GM23338 (cell line): Measurements from ENCODE around the gene HMGN4. TPM values are rescaled to one million over a fixed set of nuclear protein-coding genes. Genes with fewer than 3 reads are reported as not detected.

Experiments used
- ATAC-seq: fragments of 200-7000 bp; cut with Tn5 transposase; 3 replicates; pipeline ENCODE4 v1.9.1; 2020
- DNase-seq: peaks from one replicate; pipeline ENCODE4 v3.0.0-alpha.2; 2015; ENCODE audit warnings: low spot score
- H2AFZ ChIP-seq: fragments of 200-600 bp; sonication (generic); 2 replicates; pipeline ENCODE4 v1.8.0; 2016; ENCODE audit warnings: antibody characterized with exemption, mild to moderate bottlenecking, moderate library complexity
- H3F3A ChIP-seq: fragments of 200-600 bp; sonication (generic); replicated peaks from 2 replicates; pipeline ENCODE4 v1.8.0; 2017; ENCODE audit warnings: antibody characterized with exemption, mixed run types, low read depth
- H3K27ac ChIP-seq: fragments of 200-600 bp; sonication (generic); 2 replicates; pipeline ENCODE4 v1.6.1; 2016; ENCODE audit warnings: low read depth
- H3K27me3 ChIP-seq: fragments of 200-600 bp; sonication (generic); 2 replicates; pipeline ENCODE4 v1.8.0; 2016; ENCODE audit warnings: mild to moderate bottlenecking, mixed run types, moderate library complexity; ENCODE audit not compliant: insufficient read depth
- H3K36me3 ChIP-seq: fragments of 200-600 bp; sonication (generic); 2 replicates; pipeline ENCODE4 v1.8.0; 2016; ENCODE audit warnings: mild to moderate bottlenecking; ENCODE audit not compliant: insufficient read depth
- H3K4me1 ChIP-seq: fragments of 200-600 bp; sonication (generic); 2 replicates; pipeline ENCODE4 v1.8.0; 2016; ENCODE audit warnings: mild to moderate bottlenecking, moderate library complexity; ENCODE audit not compliant: insufficient read depth
- H3K4me2 ChIP-seq: fragments of 200-600 bp; sonication (generic); 2 replicates; pipeline ENCODE4 v1.7.1; 2017; ENCODE audit warnings: mixed run types
- H3K4me3 ChIP-seq: fragments of 200-600 bp; sonication (generic); 2 replicates; pipeline ENCODE4 v1.6.1; 2016; ENCODE audit warnings: mixed run types
- H3K79me2 ChIP-seq: fragments of 200-600 bp; sonication (generic); replicated peaks from 2 replicates; pipeline ENCODE4 v1.8.0; 2017; ENCODE audit warnings: mild to moderate bottlenecking; ENCODE audit not compliant: insufficient read depth
- H3K9me2 ChIP-seq: fragments of 200-600 bp; sonication (generic); 2 replicates; pipeline ENCODE4 v1.8.0; 2017; ENCODE audit not compliant: insufficient read depth
- H4K20me1 ChIP-seq: fragments of 200-600 bp; sonication (generic); replicated peaks from 2 replicates; pipeline ENCODE4 v1.8.0; 2017; ENCODE audit warnings: mild to moderate bottlenecking; ENCODE audit not compliant: insufficient read depth
- H3K27ac Mint-ChIP-seq: 2 replicates; pipeline ENCODE4 v1.8.0; 2020; ENCODE audit warnings: inconsistent platforms, mild to moderate bottlenecking, moderate library complexity, mixed read lengths
- H3K27me3 Mint-ChIP-seq: 3 replicates; pipeline ENCODE4 v1.8.0; 2022; ENCODE audit warnings: low read depth, mild to moderate bottlenecking, moderate library complexity, mixed read lengths, inconsistent platforms; ENCODE audit not compliant: insufficient read depth, poor library complexity
- H3K36me3 Mint-ChIP-seq: 3 replicates; pipeline ENCODE4 v1.8.0; 2021; ENCODE audit warnings: low read depth, mild to moderate bottlenecking, inconsistent platforms, moderate library complexity, mixed read lengths
- H3K4me1 Mint-ChIP-seq: 3 replicates; pipeline ENCODE4 v1.8.0; 2020; ENCODE audit warnings: mild to moderate bottlenecking, inconsistent platforms, mixed read lengths
- H3K4me3 Mint-ChIP-seq: 3 replicates; pipeline ENCODE4 v1.8.0; 2021; ENCODE audit warnings: moderate library complexity, mild to moderate bottlenecking, inconsistent platforms, mixed read lengths
- H3K9me3 Mint-ChIP-seq: 3 replicates; pipeline ENCODE4 v1.8.0; 2020; ENCODE audit warnings: moderate library complexity, mild to moderate bottlenecking, inconsistent platforms, mixed read lengths
- EZH2 ChIP-seq: fragments of 200-600 bp; sonication (generic); IDR thresholded peaks from one replicate; pipeline ENCODE4 v1.8.0; 2017; ENCODE audit warnings: antibody characterized with exemption, mild to moderate bottlenecking, low read depth; ENCODE audit not compliant: unreplicated experiment
- EZH2phosphoT487 ChIP-seq: fragments of 200-600 bp; sonication (generic); IDR thresholded peaks from one replicate; pipeline ENCODE4 v1.8.1; 2018; ENCODE audit warnings: antibody characterized with exemption; ENCODE audit not compliant: unreplicated experiment
- STAT1 ChIP-seq: IDR thresholded peaks from one replicate; pipeline ENCODE4 v1.6.1; 2016; ENCODE audit warnings: antibody characterized with exemption; ENCODE audit not compliant: unreplicated experiment
- ZNF114 ChIP-seq: fragments of 250-450 bp; sonication (Bioruptor Pico); IDR thresholded peaks from 2 replicates; pipeline ENCODE4 v1.5.0; 2020; ENCODE audit warnings: mild to moderate bottlenecking, moderate library complexity
- polyA plus RNA-seq: library from polyadenylated mRNA; unstranded; fragments of >200 nt; fragmentation: Nextera tagmentation; extraction: Ambion mirVana; gene quantifications from 2 replicates; pipeline ENCODE4 v1.2.1, GENCODE V29; 2016
- total RNA-seq: library from RNA; depleted of rRNA; stranded (reverse); fragments of >200 nt; shearing (Covaris generic); gene quantifications from 2 replicates; pipeline ENCODE4 v1.2.3, GENCODE V29; 2014
- TF ChIP-seq, protein P1 (sequence below): fragments of 250-450 bp; sonication (Bioruptor Pico); IDR thresholded peaks from 2 replicates; pipeline ENCODE4 v1.5.0; 2020; ENCODE audit warnings: mild to moderate bottlenecking, moderate library complexity

HMGN4 gene
- total and polyA plus RNA-seq, 2 experiments from 2014 or later, result 35.3 to 91.4 TPM

GRCh38 chr6:26561533-26562466, 23.6 kb downstream of the HMGN4 start (continued):
- TF ChIP-seq, protein P1, sequence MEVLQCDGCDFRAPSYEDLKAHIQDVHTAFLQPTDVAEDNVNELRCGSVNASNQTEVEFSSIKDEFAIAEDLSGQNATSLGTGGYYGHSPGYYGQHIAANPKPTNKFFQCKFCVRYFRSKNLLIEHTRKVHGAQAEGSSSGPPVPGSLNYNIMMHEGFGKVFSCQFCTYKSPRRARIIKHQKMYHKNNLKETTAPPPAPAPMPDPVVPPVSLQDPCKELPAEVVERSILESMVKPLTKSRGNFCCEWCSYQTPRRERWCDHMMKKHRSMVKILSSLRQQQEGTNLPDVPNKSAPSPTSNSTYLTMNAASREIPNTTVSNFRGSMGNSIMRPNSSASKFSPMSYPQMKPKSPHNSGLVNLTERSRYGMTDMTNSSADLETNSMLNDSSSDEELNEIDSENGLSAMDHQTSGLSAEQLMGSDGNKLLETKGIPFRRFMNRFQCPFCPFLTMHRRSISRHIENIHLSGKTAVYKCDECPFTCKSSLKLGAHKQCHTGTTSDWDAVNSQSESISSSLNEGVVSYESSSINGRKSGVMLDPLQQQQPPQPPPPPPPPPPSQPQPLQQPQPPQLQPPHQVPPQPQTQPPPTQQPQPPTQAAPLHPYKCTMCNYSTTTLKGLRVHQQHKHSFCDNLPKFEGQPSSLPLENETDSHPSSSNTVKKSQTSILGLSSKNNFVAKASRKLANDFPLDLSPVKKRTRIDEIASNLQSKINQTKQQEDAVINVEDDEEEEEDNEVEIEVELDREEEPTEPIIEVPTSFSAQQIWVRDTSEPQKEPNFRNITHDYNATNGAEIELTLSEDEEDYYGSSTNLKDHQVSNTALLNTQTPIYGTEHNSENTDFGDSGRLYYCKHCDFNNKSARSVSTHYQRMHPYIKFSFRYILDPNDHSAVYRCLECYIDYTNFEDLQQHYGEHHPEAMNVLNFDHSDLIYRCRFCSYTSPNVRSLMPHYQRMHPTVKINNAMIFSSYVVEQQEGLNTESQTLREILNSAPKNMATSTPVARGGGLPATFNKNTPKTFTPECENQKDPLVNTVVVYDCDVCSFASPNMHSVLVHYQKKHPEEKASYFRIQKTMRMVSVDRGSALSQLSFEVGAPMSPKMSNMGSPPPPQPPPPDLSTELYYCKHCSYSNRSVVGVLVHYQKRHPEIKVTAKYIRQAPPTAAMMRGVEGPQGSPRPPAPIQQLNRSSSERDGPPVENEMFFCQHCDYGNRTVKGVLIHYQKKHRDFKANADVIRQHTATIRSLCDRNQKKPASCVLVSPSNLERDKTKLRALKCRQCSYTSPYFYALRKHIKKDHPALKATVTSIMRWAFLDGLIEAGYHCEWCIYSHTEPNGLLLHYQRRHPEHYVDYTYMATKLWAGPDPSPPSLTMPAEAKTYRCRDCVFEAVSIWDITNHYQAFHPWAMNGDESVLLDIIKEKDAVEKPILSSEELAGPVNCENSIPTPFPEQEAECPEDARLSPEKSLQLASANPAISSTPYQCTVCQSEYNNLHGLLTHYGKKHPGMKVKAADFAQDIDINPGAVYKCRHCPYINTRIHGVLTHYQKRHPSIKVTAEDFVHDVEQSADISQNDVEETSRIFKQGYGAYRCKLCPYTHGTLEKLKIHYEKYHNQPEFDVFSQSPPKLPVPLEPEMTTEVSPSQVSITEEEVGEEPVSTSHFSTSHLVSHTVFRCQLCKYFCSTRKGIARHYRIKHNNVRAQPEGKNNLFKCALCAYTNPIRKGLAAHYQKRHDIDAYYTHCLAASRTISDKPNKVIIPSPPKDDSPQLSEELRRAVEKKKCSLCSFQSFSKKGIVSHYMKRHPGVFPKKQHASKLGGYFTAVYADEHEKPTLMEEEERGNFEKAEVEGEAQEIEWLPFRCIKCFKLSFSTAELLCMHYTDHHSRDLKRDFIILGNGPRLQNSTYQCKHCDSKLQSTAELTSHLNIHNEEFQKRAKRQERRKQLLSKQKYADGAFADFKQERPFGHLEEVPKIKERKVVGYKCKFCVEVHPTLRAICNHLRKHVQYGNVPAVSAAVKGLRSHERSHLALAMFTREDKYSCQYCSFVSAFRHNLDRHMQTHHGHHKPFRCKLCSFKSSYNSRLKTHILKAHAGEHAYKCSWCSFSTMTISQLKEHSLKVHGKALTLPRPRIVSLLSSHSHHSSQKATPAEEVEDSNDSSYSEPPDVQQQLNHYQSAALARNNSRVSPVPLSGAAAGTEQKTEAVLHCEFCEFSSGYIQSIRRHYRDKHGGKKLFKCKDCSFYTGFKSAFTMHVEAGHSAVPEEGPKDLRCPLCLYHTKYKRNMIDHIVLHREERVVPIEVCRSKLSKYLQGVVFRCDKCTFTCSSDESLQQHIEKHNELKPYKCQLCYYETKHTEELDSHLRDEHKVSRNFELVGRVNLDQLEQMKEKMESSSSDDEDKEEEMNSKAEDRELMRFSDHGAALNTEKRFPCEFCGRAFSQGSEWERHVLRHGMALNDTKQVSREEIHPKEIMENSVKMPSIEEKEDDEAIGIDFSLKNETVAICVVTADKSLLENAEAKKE (CRISPR knock-in tag), result no peak
- no peak for TF ChIP-seq EZH2

DNA sequence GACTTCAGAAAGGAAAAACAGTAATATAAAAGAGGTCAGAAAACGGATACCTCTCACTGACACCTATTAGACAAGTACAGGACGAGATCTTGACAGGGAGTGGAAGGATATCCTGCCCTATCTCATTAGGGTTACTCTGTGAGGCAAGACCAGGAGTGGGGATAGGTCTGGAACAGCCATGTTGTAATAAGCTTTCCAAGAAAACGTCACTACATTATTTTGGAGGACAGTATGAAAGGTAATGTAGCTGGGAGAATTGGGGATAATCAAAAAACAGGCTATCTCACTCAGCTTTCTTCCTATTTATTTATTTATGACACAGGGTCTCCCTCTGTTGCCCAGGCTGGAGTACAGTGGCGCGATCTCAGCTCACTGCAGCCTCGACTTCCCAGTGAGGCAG, 25.3 kb downstream of the HMGN4 start:
- Mint-ChIP-seq H3K4me1 (no peaks in the 10 kb centered on the region; the same call in 2 of the 3 replicates), H3K27ac (no peak overlapping the region), H3K9me3 (peaks cover 15% of the 10 kb centered on the region), H3K27me3 (peaks cover 6% of the 10 kb centered on the region), H3K4me3 (no peak overlapping the region; the same call in 2 of the 3 replicates), H3K36me3 (peaks cover 8% of the 10 kb centered on the region)
- H2AFZ ChIP-seq, result no peak overlapping the region
- DNase-seq (no peak), ATAC-seq (no peak)
- H4K20me1 ChIP-seq, result no peaks in the 10 kb centered on the region
- H3K4me3 ChIP-seq, result no peak overlapping the region
- no peaks in the 10 kb centered on the region for H3K27me3 ChIP-seq
- H3K4me1 ChIP-seq, result no peaks in the 10 kb centered on the region
- H3F3A ChIP-seq, result no peaks in the 10 kb centered on the region
- no peaks in the 10 kb centered on the region for H3K79me2 ChIP-seq
- H3K27ac ChIP-seq, result no peak overlapping the region
- no peak overlapping the region for H3K4me2 ChIP-seq
- H3K36me3 ChIP-seq, result no peaks in the 10 kb centered on the region
- no peaks in the 10 kb centered on the region; the same call in 1 of the 2 replicates for H3K9me2 ChIP-seq
- TF ChIP-seq, protein P1 (CRISPR knock-in tag), result no peak
- no peak for TF ChIP-seq EZH2phosphoT487
- no peak for TF ChIP-seq ZNF114
- TF ChIP-seq EZH2, result no peak
- no peak for TF ChIP-seq STAT1
